ENCODE results near the gene BIRC2. TPM values are rescaled to one million over a fixed set of nuclear protein-coding genes. Genes with fewer than 3 reads are reported as not detected.

Gene BIRC2
- total RNA-seq, 1 experiment from 2014 or later: 26.7 TPM

DNA sequence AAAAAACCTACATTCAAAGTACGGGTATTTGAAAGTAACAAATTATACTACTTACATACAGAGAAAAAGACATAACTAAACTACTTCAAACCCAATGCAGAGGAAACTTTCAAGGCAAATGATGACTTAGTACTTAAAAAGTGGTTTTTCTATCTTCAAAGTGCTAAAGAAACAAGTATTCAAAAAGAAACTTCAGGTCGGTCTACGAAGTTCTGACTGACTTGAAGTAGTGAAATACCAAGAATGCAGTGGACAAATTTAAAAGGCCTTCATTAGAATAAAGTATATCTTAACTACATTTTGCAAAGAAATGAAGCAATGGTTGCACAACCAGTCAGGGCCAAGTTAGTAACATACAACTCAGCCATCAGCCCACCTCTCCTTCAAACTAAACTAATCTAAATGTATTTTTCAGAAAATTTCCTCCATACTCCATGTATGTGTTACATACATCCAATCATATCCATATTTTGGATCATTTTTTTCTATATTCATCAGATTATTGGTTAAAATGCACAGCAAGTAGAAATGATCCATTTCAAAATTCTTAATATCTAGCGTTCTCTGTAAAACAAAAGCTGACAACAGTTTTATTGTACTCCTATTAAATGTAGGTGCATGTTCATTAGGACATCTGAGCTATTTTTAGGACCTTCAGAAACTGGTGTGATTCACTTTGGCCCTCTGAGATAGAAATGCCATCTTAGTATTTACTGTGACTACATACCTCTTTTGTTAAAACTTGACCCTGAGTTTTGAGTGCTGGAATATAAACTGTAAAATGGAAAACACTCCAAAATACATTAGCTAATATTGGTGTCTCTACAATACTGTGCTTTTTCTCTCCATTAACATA, 49.9 kb downstream of the BIRC2 start:
- Histone ChIP-seq H3K9me3 (replicated peaks) (no peaks in the 10 kb centered on the region), H3K4me3 (no peak overlapping the region), H3K27ac (no peak overlapping the region), H3K36me3 (peaks cover 34% of the 10 kb centered on the region), H3K4me1 (peaks cover 7% of the 10 kb centered on the region), H3K27me3 (no peaks in the 10 kb centered on the region)
- DNase-seq: no peak

DNA sequence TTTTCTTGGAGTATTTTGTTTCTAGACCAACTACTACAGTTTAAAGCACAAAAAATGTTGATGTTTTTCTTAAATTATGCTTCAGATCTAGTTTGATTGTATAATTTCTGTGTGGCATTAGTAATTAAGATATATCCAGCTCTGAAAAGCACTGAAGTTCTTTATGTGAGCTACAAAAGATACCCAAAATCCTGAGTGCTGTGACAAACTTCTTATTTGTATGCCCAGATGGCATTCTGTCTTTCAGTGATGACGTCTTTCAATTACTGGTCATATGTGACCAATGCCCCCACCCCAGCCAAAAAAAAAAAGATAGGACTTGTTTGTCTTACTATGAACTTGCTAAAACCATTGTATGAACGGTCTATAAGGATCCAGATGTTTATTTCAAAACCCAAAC, 51.3 kb downstream of the BIRC2 start:
- peaks cover 34% of the 10 kb centered on the region for H3K36me3 ChIP-seq
- no peaks in the 10 kb centered on the region for H3K27me3 ChIP-seq
- H3K9me3 ChIP-seq (replicated peaks): no peaks in the 10 kb centered on the region
- peaks cover 6% of the 10 kb centered on the region; the same call in 1 of the 2 replicates for H3K4me1 ChIP-seq
- no peak overlapping the region for H3K27ac ChIP-seq
- no peak overlapping the region for H3K4me3 ChIP-seq
- DNase-seq: no peak

GRCh38 chr11:102399189-102399588, 52.2 kb downstream of the BIRC2 start:
- H3K4me1 ChIP-seq: peaks cover 6% of the 10 kb centered on the region; the same call in 1 of the 2 replicates
- H3K9me3 ChIP-seq (replicated peaks): no peaks in the 10 kb centered on the region
- H3K36me3 ChIP-seq: peaks cover 34% of the 10 kb centered on the region
- H3K27ac ChIP-seq: no peak overlapping the region
- no peak overlapping the region for H3K4me3 ChIP-seq
- H3K27me3 ChIP-seq: no peaks in the 10 kb centered on the region
- DNase-seq: no peak

GRCh38 chr11:102400603-102401002, 53.6 kb downstream of the BIRC2 start:
- Histone ChIP-seq H3K4me3 (no peak overlapping the region), H3K27me3 (no peaks in the 10 kb centered on the region), H3K9me3 (replicated peaks) (no peaks in the 10 kb centered on the region), H3K4me1 (peaks cover 6% of the 10 kb centered on the region; the same call in 1 of the 2 replicates), H3K27ac (no peak overlapping the region), H3K36me3 (peaks cover 34% of the 10 kb centered on the region)
- DNase-seq: no peak

GRCh38 chr11:102401905-102402304, 54.9 kb downstream of the BIRC2 start:
- peaks cover 27% of the 10 kb centered on the region for H3K36me3 ChIP-seq

DNA sequence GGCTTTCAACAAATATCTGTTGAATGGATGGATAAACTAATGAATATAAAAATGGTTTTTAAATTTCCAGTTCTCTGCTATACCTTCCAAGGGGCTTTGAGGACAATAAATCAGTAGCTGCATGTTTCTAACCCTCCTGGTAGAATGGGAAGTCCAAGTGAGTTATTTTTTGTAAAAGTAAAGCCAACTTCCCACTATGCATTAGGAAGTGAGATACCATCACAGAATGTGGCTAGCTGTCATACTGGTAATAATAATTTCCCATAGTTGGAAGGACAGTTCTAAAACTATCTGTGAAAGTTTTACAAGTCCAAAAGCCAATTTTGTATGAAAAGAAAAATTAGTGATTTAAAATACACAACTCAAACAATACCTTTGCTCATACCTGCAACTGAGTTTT, 55.5 kb downstream of the BIRC2 start:
- no peak for DNase-seq
- Histone ChIP-seq H3K27me3 (no peaks in the 10 kb centered on the region), H3K36me3 (peaks cover 25% of the 10 kb centered on the region), H3K27ac (no peak overlapping the region), H3K4me1 (peaks cover 6% of the 10 kb centered on the region; the same call in 1 of the 2 replicates), H3K9me3 (replicated peaks) (no peaks in the 10 kb centered on the region), H3K4me3 (no peak overlapping the region)

More at GRCh38 chr11:102401905-102402304, 54.9 kb downstream of the BIRC2 start:
- H3K27ac ChIP-seq: no peak overlapping the region
- peaks cover 6% of the 10 kb centered on the region; the same call in 1 of the 2 replicates for H3K4me1 ChIP-seq
- H3K9me3 ChIP-seq (replicated peaks): no peaks in the 10 kb centered on the region
- DNase-seq: peak in 1 of 2 experiments; percentile 46
- H3K27me3 ChIP-seq: no peaks in the 10 kb centered on the region
- no peak overlapping the region for H3K4me3 ChIP-seq

GRCh38 chr11:102405501-102405900, 58.5 kb downstream of the BIRC2 start:
- H3K36me3 ChIP-seq: peaks cover 13% of the 10 kb centered on the region
- no peaks in the 10 kb centered on the region for H3K9me3 ChIP-seq (replicated peaks)
- peaks cover 6% of the 10 kb centered on the region; the same call in 1 of the 2 replicates for H3K4me1 ChIP-seq
- H3K27ac ChIP-seq: no peak overlapping the region
- H3K27me3 ChIP-seq: no peaks in the 10 kb centered on the region
- no peak overlapping the region for H3K4me3 ChIP-seq
- no peak for DNase-seq

DNA sequence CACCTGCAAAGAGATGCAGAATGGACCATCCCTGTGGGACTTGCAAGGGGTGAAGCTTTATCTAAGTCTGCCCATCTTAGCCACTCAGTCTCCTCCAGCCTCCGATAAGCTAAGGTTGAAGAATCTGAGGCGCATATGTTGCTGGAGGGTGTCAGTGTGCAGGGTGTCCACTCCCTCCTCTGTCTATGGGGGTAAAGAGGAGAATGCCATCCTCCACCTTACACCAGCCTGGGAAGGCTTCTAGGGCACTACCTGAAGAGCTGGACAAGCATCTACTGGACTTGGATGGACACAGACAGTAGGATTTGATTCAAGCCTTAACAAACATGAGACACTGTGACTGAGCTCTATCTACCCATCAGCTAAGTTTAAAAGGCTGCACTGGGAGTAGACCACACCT, 59.1 kb downstream of the BIRC2 start:
- Histone ChIP-seq H3K4me3 (no peak overlapping the region), H3K4me1 (peaks cover 6% of the 10 kb centered on the region; the same call in 1 of the 2 replicates), H3K27me3 (no peaks in the 10 kb centered on the region), H3K36me3 (peaks cover 7% of the 10 kb centered on the region), H3K9me3 (replicated peaks) (no peaks in the 10 kb centered on the region), H3K27ac (no peak overlapping the region)
- no peak for DNase-seq

DNA sequence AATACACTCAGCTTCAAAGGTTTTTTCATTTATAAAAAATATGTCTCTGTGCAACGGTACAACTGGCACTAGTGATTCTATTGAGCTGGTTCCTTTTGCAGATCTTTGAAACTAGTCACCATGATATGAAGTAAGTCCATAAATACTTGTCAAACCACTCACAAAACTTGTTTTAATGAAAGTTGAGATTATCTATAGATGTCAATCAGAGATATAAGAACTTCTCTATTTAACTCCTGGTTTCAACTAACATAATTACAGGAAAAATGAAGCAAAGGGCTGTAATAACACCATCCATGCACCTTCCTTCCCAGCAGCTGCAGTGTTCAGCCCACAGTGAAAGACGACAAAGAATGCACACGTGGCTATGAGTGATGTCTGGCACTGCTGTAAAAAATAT, 60.9 kb downstream of the BIRC2 start:
- DNase-seq: no peak
- Histone ChIP-seq H3K27me3 (no peaks in the 10 kb centered on the region), H3K4me1 (no peaks in the 10 kb centered on the region), H3K27ac (no peak overlapping the region), H3K36me3 (peaks cover 3% of the 10 kb centered on the region; the same call in 1 of the 2 replicates), H3K9me3 (replicated peaks) (no peaks in the 10 kb centered on the region), H3K4me3 (no peak overlapping the region)

DNA sequence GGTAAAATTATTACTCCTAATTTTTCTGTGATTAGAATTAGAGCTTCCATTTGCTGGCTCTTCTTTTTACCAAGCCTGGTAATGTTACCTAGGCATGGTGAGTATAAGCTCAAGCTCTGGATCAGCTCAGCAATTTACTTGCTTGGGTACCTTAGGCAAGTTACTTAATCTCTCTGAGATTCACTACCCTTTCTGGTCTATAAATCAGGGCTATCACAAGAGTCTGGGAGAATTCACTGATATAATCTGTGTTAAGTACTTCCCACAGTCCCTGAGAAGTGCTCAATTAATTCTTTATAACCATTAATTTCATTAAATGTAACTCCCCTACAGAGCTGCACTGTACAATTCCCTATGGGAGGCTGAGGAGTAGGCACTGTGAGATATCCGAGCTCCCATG, 61.3 kb downstream of the BIRC2 start:
- no peaks in the 10 kb centered on the region for H3K9me3 ChIP-seq (replicated peaks)
- peaks cover 3% of the 10 kb centered on the region; the same call in 1 of the 2 replicates for H3K36me3 ChIP-seq
- no peaks in the 10 kb centered on the region for H3K4me1 ChIP-seq
- no peaks in the 10 kb centered on the region for H3K27me3 ChIP-seq
- no peak overlapping the region for H3K4me3 ChIP-seq
- no peak for DNase-seq
- H3K27ac ChIP-seq: no peak overlapping the region

DNA sequence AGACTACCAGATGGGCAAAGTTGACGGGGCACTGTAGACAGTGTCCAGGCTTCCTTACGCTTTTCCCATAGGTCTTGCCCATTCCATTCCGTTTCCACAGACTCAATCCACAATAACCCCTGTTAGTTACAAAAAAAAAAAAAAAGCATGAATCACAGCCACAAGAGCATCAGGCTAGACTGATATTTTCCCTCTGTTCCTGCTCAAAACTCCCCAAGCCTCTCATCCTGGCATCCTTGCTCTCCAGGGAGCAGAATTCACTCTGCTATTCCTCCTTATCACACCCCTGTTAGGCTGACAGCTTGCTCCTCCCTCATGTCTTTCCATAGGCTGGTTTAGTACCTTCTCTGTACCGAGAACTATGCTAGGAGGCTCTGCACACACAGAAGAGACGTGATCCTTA, 63.4 kb downstream of the BIRC2 start:
- Histone ChIP-seq H3K9me3 (replicated peaks) (no peaks in the 10 kb centered on the region), H3K4me1 (no peaks in the 10 kb centered on the region), H3K4me3 (no peak overlapping the region), H3K27ac (no peak overlapping the region), H3K36me3 (peaks cover 3% of the 10 kb centered on the region; the same call in 1 of the 2 replicates), H3K27me3 (no peaks in the 10 kb centered on the region)
- DNase-seq: peak; percentile 26 to 28

- H3K4me3 ChIP-seq: no peak overlapping the region
- H3K27me3 ChIP-seq: no peaks in the 10 kb centered on the region
- H3K4me1 ChIP-seq: no peaks in the 10 kb centered on the region
- H3K9me3 ChIP-seq (replicated peaks): no peaks in the 10 kb centered on the region
- H3K27ac ChIP-seq: no peak overlapping the region
- H3K36me3 ChIP-seq: peaks cover 3% of the 10 kb centered on the region; the same call in 1 of the 2 replicates
- DNase-seq: no peak
Measured at GRCh38 chr11:102411142-102411541, 64.1 kb downstream of the BIRC2 start.

GRCh38 chr11:102413497-102413896, 66.5 kb downstream of the BIRC2 start:
- Histone ChIP-seq H3K4me3 (no peak overlapping the region), H3K36me3 (peaks cover 8% of the 10 kb centered on the region; the same call in 1 of the 2 replicates), H3K27ac (no peak overlapping the region), H3K27me3 (no peaks in the 10 kb centered on the region), H3K4me1 (no peaks in the 10 kb centered on the region), H3K9me3 (replicated peaks) (no peaks in the 10 kb centered on the region)
- DNase-seq: no peak

GRCh38 chr11:102414559-102414958, 67.5 kb downstream of the BIRC2 start:
- Histone ChIP-seq H3K36me3 (0 out of 2 replicates have a peak, but pooled peaks cover 7% of the 10 kb centered on the region), H3K4me3 (no peak overlapping the region), H3K4me1 (peaks cover under 1% of the 10 kb centered on the region; the same call in 1 of the 2 replicates), H3K9me3 (replicated peaks) (no peaks in the 10 kb centered on the region), H3K27ac (no peak overlapping the region), H3K27me3 (no peaks in the 10 kb centered on the region)
- no peak for DNase-seq

DNA sequence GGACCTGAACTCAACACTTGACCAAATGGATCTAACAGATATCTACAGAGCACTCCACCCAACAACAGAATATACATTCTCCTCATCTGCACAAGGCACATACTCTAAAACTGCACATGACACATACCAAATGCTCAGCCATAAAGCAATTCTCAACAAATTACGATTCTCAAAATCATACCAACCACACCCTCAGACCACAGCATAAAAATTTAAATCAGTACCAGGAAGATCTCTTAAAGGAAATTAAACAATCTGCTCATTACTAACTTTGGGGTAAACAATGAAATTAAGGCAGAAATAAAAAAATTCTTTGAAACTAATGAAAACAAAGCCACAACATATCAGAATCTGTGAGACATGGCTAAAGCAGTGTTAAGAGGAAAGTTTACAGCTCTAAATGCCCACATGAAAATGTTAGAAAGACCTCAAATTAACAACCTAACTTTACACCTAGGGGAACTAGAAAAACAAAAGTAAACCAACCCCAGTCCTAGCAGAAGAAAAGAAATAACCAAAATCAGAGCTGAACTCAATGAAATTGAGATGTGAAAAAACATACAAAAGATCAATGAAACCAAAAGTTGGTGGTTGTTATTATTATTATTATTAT, 68.4 kb downstream of the BIRC2 start:
- DNase-seq: no peak
- no peak overlapping the region for H3K4me3 ChIP-seq

More for the DNA sequence above, 68.4 kb downstream of the BIRC2 start:
- Histone ChIP-seq H3K9me3 (replicated peaks) (no peaks in the 10 kb centered on the region), H3K27me3 (no peaks in the 10 kb centered on the region), H3K27ac (no peak overlapping the region), H3K36me3 (0 out of 2 replicates have a peak, but pooled peaks cover 7% of the 10 kb centered on the region), H3K4me1 (peaks cover 9% of the 10 kb centered on the region; the same call in 1 of the 2 replicates)
